ENCODE measurements around the gene TTC31. TPM values are rescaled to one million over a fixed set of nuclear protein-coding genes. Genes with fewer than 3 reads are reported as not detected.
A peak's percentile ranks its signal among the peaks of the same experiment; 100 is the strongest.

The TTC31 gene
- total and polyA plus RNA-seq, 7 donors = 5.4 to 13.2 (median 9.4) TPM

DNA sequence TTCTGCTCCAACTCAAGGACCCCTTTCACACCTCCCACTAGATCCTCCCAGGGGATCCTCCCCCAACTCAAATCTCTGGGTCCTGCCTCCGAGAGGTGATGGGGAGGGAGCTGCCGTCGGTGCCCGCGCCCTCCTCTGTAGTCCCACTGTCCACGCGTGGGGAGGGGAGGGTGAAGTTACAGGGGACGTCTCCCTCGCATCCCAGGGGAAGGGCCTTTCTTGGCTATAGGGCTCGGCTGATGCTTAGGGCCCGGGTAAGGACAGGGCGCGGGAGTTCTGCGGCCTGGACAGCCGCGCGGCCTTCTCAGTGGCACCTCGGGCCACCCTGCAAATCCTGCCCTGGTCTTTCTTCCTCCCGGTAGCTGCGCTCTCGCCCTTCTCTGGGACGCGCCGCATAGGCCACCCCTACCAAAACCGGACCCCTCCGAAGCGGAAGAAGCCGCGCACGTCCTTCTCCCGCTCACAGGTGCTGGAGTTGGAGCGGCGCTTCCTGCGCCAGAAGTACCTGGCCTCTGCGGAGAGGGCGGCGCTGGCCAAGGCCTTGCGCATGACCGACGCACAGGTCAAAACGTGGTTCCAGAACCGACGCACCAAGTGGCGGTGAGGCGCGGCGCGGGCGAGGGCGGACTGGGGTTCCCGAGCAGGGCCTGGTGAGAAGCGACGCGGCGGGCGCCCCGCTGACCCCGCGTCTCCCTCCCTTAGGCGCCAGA, 32.5 kb downstream of the TTC31 start:
- ATAC-seq (peak in 2 of 4 donors; percentile 12 to 15), DNase-seq (no peak)
- H3K27ac ChIP-seq = no peak overlapping the region
- H3K9me3 ChIP-seq = no peaks in the 10 kb centered on the region
- intact Hi-C loops (cut with DNase I) = no loop called here
- H3K4me3 ChIP-seq = peak overlapping the region; percentile 65
- H3K4me1 ChIP-seq = peaks cover 17% of the 10 kb centered on the region
- no peaks in the 10 kb centered on the region for H3K36me3 ChIP-seq (ENCODE audit: insufficient read depth in 1 of 2, low read depth in 1 of 2)
- H3K27me3 ChIP-seq (ENCODE audit: insufficient read depth in 3 of 3, low read length in 2 of 3) = peaks cover 0 to 98% (median 43%) of the 10 kb centered on the region in 3 donors
- TF ChIP-seq CTCF (IDR thresholded peaks at IDR 0.05) = no peak
- 7 to 20% (median 12%) methylated on average over 46 to 60 of the region's 60 CpGs for WGBS, 3 donors

DNA sequence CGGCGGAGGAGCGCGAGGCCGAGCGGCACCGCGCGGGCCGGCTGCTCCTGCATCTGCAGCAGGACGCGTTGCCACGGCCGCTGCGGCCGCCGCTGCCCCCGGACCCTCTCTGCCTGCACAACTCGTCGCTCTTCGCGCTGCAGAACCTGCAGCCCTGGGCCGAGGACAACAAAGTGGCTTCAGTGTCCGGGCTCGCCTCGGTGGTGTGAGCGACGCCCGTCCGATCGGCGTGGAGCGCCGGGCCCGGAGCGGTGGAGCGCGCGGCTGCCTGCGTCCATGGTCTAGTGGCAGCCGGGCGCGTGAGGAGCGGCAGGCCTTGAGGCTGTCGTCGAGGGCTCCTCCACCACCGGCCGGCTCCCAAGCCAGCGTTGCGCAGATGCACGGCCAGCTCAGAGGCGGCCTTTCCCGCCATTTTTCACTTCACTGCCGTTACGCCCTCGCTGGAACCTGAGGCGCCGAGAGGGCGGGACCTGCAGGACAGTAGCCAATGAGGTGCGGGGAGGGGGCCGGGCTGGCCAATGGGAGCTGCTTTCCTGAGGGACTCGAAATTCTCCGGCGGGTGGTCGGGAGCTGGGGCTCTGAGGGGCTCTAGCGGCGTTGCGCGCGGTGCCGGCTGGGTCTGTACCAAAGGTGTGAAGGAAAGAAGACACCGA, 33.2 kb downstream of the TTC31 start:
- H3K4me1 ChIP-seq = peaks cover 17% of the 10 kb centered on the region
- ATAC-seq = peak; percentile 67 to 92 (median 88)
- peak overlapping the region; percentile 65 for H3K4me3 ChIP-seq
- WGBS, 3 donors = 2 to 4% (median 2%) methylated on average over 55 to 72 of the region's 72 CpGs
- no peak overlapping the region for H3K27ac ChIP-seq
- H3K36me3 ChIP-seq (ENCODE audit: insufficient read depth in 1 of 2, low read depth in 1 of 2) = no peaks in the 10 kb centered on the region
- TF ChIP-seq CTCF (IDR thresholded peaks at IDR 0.05) = no peak
- peak; percentile 66 to 84 for DNase-seq
- H3K27me3 ChIP-seq (ENCODE audit: insufficient read depth in 3 of 3, low read length in 2 of 3) = peaks cover 0 to 95% (median 42%) of the 10 kb centered on the region in 3 donors
- intact Hi-C loops (cut with DNase I) = no loop called here
- no peaks in the 10 kb centered on the region for H3K9me3 ChIP-seq

DNA sequence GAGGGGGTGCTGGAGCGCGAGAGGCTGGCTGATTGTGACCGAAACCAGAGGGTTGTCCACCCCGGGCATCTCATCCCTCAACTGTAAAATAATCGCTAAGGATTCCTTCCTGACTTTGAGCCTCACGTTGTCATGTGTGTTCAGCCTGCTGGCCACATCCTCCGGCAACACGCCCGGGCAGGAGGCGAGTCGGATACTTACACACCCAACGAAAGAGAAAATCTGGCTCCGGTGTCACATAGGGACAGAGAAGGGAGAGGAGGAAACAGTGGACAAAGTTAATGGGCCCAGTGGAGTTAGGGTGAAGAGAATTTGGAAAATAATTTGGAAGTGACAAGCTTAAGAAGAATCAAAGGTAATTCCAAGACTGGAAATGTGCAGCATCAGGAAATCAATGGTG, 33.8 kb downstream of the TTC31 start:
- intact Hi-C loops (cut with DNase I) = no loop called here
- Histone ChIP-seq H3K4me1 (peaks cover 17% of the 10 kb centered on the region), H3K27me3 (ENCODE audit: insufficient read depth in 3 of 3, low read length in 2 of 3) (peaks cover 0 to 90% (median 40%) of the 10 kb centered on the region in 3 donors), H3K4me3 (peak overlapping the region; percentile 65), H3K27ac (no peak overlapping the region), H3K36me3 (ENCODE audit: insufficient read depth in 1 of 2, low read depth in 1 of 2) (no peaks in the 10 kb centered on the region), H3K9me3 (no peaks in the 10 kb centered on the region)
- TF ChIP-seq CTCF (IDR thresholded peaks at IDR 0.05) = no peak
- ATAC-seq = no peak
- DNase-seq = no peak
- 55 to 67% (median 57%) methylated on average over 13 of the region's 13 CpGs for WGBS, 3 donors

DNA sequence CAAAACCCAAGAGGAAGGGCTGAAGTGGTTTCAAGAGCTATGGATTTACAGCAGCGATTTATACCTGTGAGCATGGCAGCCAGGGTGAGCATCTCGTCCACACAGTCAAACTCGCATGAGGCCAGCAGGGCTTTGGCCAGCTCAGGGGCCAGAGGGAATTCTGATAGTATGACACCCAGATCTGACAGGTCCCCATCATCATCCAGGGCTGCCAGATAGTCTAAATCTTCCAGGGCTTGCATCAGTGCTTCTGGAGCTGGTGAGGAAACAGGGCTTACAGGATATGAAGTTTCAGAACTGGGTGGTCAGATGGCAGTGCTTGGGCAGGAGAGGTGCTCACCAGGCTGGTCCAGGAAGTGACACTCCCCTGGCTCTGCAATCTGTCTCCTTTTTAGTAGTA, 39.6 kb downstream of the TTC31 start:
- peaks cover 8 to 23% of the 10 kb centered on the region in 2 donors for H3K36me3 ChIP-seq (ENCODE audit: insufficient read depth in 1 of 2, low read depth in 1 of 2)
- DNase-seq = no peak
- no peaks in the 10 kb centered on the region for H3K4me1 ChIP-seq
- WGBS, 3 donors = 64 to 75% (median 72%) methylated on average over 3 of the region's 3 CpGs
- ATAC-seq = no peak
- peaks cover 0 to 31% (median 6%) of the 10 kb centered on the region in 3 donors for H3K27me3 ChIP-seq (ENCODE audit: insufficient read depth in 3 of 3, low read length in 2 of 3)
- H3K9me3 ChIP-seq = no peaks in the 10 kb centered on the region
- TF ChIP-seq CTCF (IDR thresholded peaks at IDR 0.05) = no peak
- no peak overlapping the region for H3K27ac ChIP-seq
- intact Hi-C loops (cut with DNase I) = no loop called here
- H3K4me3 ChIP-seq = no peak overlapping the region
